H9 (cell line): ENCODE results near the gene GPATCH1. TPM values are rescaled to one million over a fixed set of nuclear protein-coding genes. Genes with fewer than 3 reads are reported as not detected.

Experiments used
- DNase-seq: peaks from one replicate; pipeline ENCODE4 v3.0.0-alpha.2; 2017
- H2AFZ ChIP-seq: one replicate; pipeline ENCODE4 v1.6.1; 2013; ENCODE audit warnings: mild to moderate bottlenecking, low read length, control low read depth, moderate library complexity
- H2AK5ac ChIP-seq: 2 replicates; pipeline ENCODE4 v1.6.1; 2013; ENCODE audit warnings: low read length, control low read depth, mixed read lengths; ENCODE audit not compliant: insufficient read length
- H2BK120ac ChIP-seq: one replicate; pipeline ENCODE4 v1.6.1; 2013; ENCODE audit warnings: low read depth, mild to moderate bottlenecking, low read length, control low read depth, inconsistent platforms; ENCODE audit not compliant: poor library complexity, severe bottlenecking
- H2BK12ac ChIP-seq: 2 replicates; pipeline ENCODE4 v1.6.1; 2013; ENCODE audit warnings: low read length, control low read depth, mixed read lengths, low read depth; ENCODE audit not compliant: insufficient read length
- H2BK15ac ChIP-seq: 2 replicates; pipeline ENCODE4 v1.6.1; 2013; ENCODE audit warnings: low read depth, low read length, control low read depth
- H2BK20ac ChIP-seq: one replicate; pipeline ENCODE4 v1.6.1; 2013; ENCODE audit warnings: low read depth, mild to moderate bottlenecking, low read length, control low read depth, inconsistent platforms; ENCODE audit not compliant: poor library complexity, severe bottlenecking
- H2BK5ac ChIP-seq: 2 replicates; pipeline ENCODE4 v1.6.1; 2013; ENCODE audit warnings: low read length, control low read depth, mixed read lengths; ENCODE audit not compliant: insufficient read length
- H3K14ac ChIP-seq: 2 replicates; pipeline ENCODE4 v1.6.1; 2013; ENCODE audit warnings: low read length, control low read depth; ENCODE audit not compliant: insufficient read depth
- H3K18ac ChIP-seq: 2 replicates; pipeline ENCODE4 v1.6.1; 2013; ENCODE audit warnings: low read depth, mild to moderate bottlenecking, mixed read lengths, low read length, control low read depth; ENCODE audit not compliant: insufficient read length
- H3K23ac ChIP-seq: 2 replicates; pipeline ENCODE4 v1.6.1; 2013; ENCODE audit warnings: low read length, control low read depth, mixed read lengths, low read depth; ENCODE audit not compliant: insufficient read length
- H3K23me2 ChIP-seq: 2 replicates; pipeline ENCODE4 v1.6.1; 2013; ENCODE audit warnings: low read depth, mild to moderate bottlenecking, mixed read lengths, low read length, control low read depth; ENCODE audit not compliant: insufficient read length, poor library complexity, severe bottlenecking
- H3K27ac ChIP-seq: 2 replicates; pipeline ENCODE4 v1.5.1; 2013; ENCODE audit warnings: low read length, control low read depth, mixed read lengths, low read depth; ENCODE audit not compliant: insufficient read length
- H3K27me3 ChIP-seq: 2 replicates; pipeline ENCODE4 v1.6.1; 2013; ENCODE audit warnings: low read length, control low read depth, inconsistent platforms; ENCODE audit not compliant: insufficient read depth
- H3K4ac ChIP-seq: 2 replicates; pipeline ENCODE4 v1.6.1; 2013; ENCODE audit warnings: low read depth, mild to moderate bottlenecking, control low read depth, inconsistent platforms, low read length, moderate library complexity
- H3K4me1 ChIP-seq: 2 replicates; pipeline ENCODE4 v1.6.1; 2013; ENCODE audit warnings: low read length, control low read depth, inconsistent platforms; ENCODE audit not compliant: insufficient read depth
- H3K4me2 ChIP-seq: 2 replicates; pipeline ENCODE4 v1.6.1; 2013; ENCODE audit warnings: low read length, control low read depth, mixed read lengths; ENCODE audit not compliant: insufficient read length, insufficient read depth
- H3K56ac ChIP-seq: 2 replicates; pipeline ENCODE4 v1.6.1; 2013; ENCODE audit warnings: low read depth, mild to moderate bottlenecking, mixed read lengths, low read length, control low read depth; ENCODE audit not compliant: insufficient read length
- H3K79me1 ChIP-seq: 2 replicates; pipeline ENCODE4 v1.6.1; 2013; ENCODE audit warnings: low read depth, mild to moderate bottlenecking, moderate library complexity, low read length, control low read depth, inconsistent platforms; ENCODE audit not compliant: insufficient read depth, poor library complexity, severe bottlenecking
- H3K79me2 ChIP-seq: 2 replicates; pipeline ENCODE4 v1.6.1; 2013; ENCODE audit warnings: low read length, control low read depth, inconsistent platforms; ENCODE audit not compliant: insufficient read depth
- H3K9ac ChIP-seq: 2 replicates; pipeline ENCODE4 v1.6.1; 2013; ENCODE audit warnings: low read length, control low read depth, mixed read lengths; ENCODE audit not compliant: insufficient read length; ENCODE audit errors: extremely low read depth
- H3K9me3 ChIP-seq: one replicate; pipeline ENCODE4 v1.6.1; 2013; ENCODE audit warnings: low read depth, low read length, inconsistent platforms; ENCODE audit not compliant: control insufficient read depth
- H3T11ph ChIP-seq: one replicate; pipeline ENCODE4 v1.6.1; 2013; ENCODE audit warnings: mild to moderate bottlenecking, low read length, control low read depth, inconsistent platforms
- H4K20me1 ChIP-seq: one replicate; pipeline ENCODE4 v1.6.1; 2013; ENCODE audit not compliant: control insufficient read depth, insufficient read length, insufficient read depth
- H4K5ac ChIP-seq: 2 replicates; pipeline ENCODE4 v1.6.1; 2013; ENCODE audit warnings: low read depth, mild to moderate bottlenecking, mixed read lengths, low read length, control low read depth; ENCODE audit not compliant: insufficient read length
- H4K8ac ChIP-seq: replicated peaks from 2 replicates; pipeline ENCODE4 v1.6.1; 2013; ENCODE audit warnings: low read length, control low read depth, mixed read lengths, low read depth; ENCODE audit not compliant: insufficient read length
- H4K91ac ChIP-seq: 2 replicates; pipeline ENCODE4 v1.6.1; 2013; ENCODE audit warnings: low read depth, mild to moderate bottlenecking, moderate library complexity, mixed read lengths, low read length, control low read depth; ENCODE audit not compliant: insufficient read length
- H3K27ac Mint-ChIP-seq, 3 experiments: 2 replicates in 2 of 3; 3 replicates in 1 of 3; pipeline ENCODE4 v1.8.0; 2020 to 2021; ENCODE audit warnings: mixed read lengths in 3 of 3, mild to moderate bottlenecking in 1 of 3, moderate library complexity in 1 of 3
- H3K27me3 Mint-ChIP-seq: 2 replicates; pipeline ENCODE4 v1.8.0; 2021; ENCODE audit warnings: low read depth, mild to moderate bottlenecking, moderate library complexity, mixed read lengths
- H3K36me3 Mint-ChIP-seq, 3 experiments: 2 replicates in 2 of 3; 3 replicates in 1 of 3; pipeline ENCODE4 v1.8.0; 2020 to 2021; ENCODE audit warnings: low read depth in 3 of 3, mixed read lengths in 3 of 3; ENCODE audit not compliant: insufficient read depth in 1 of 3
- H3K4me1 Mint-ChIP-seq, 2 experiments: 2 replicates each; pipeline ENCODE4 v1.8.0; 2020; ENCODE audit warnings: mixed read lengths in 2 of 2
- H3K4me3 Mint-ChIP-seq, 2 experiments: 2 replicates in 1 of 2; 3 replicates in 1 of 2; pipeline ENCODE4 v1.8.0; 2020 to 2021; ENCODE audit warnings: mild to moderate bottlenecking in 2 of 2, mixed read lengths in 2 of 2, moderate library complexity in 1 of 2
- H3K9me3 Mint-ChIP-seq, 2 experiments: 2 replicates in 1 of 2; 3 replicates in 1 of 2; pipeline ENCODE4 v1.8.0; 2020; ENCODE audit warnings: mild to moderate bottlenecking in 2 of 2, mixed read lengths in 2 of 2, moderate library complexity in 1 of 2
- WGBS: extraction: QIAGEN DNeasy Blood & Tissue Kit; methylation state at CpG from one replicate; pipeline ENCODE4 v1.1.7; 2013; ENCODE audit warnings: missing lambda C conversion rate, low lambda C conversion rate, mixed read lengths; ENCODE audit not compliant: insufficient read length; ENCODE audit errors: extremely low coverage; 5-methylcytosine and 5-hydroxymethylcytosine counted together
- total RNA-seq: library from RNA; stranded (reverse); gene quantifications from 2 replicates; pipeline ENCODE4 v1.2.1, GENCODE V29; 2021
- TF ChIP-seq, protein P1 (sequence below): fragments of 200-600 bp; sonication (generic); conservative IDR thresholded peaks from 3 replicates; pipeline ENCODE4 v1.8.0; 2021; ENCODE audit warnings: antibody characterized with exemption, mild to moderate bottlenecking

GPATCH1 gene
- total RNA-seq, 1 experiment from 2014 or later: 11.7 TPM

DNA sequence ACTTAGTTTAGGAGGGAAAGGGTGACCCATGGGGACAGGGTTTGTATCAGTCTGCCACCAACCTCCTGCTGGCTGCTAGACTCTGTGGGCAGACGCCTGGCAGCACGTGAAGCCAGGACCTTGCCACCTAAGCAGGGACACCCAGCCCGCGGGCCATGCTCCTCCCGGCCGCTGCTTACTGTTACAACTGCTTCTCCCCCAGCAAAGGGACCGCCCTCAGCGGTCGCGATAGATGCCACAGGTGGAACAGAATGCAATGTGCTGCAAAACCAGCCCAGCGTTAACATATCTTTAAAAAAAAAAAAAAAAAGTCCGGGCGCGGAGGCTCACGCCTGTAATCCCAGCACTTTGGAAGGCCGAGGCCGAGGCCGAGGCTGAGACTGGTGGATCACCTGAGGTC lies 14.4 kb upstream of the GPATCH1 start:
- Histone ChIP-seq H3K4me1 (no peaks in the 10 kb centered on the region; the same call in 1 of the 2 replicates), H4K5ac (no peak overlapping the region), H3K56ac (no peak overlapping the region), H3K23ac (no peak overlapping the region), H3K14ac (no peak overlapping the region), H3K23me2 (peaks cover 18% of the 10 kb centered on the region), H2BK5ac (no peak overlapping the region), H3K9me3 (no peaks in the 10 kb centered on the region), H4K8ac (no peak overlapping the region), H3K79me2 (peaks cover 7% of the 10 kb centered on the region), H3K4me2 (no peak overlapping the region), H2BK12ac (no peak overlapping the region), H3K27ac (no peak overlapping the region), H2BK15ac (no peak overlapping the region), H3K4ac (no peak overlapping the region), H3K9ac (no peak overlapping the region), H2BK120ac (no peak overlapping the region), H3K18ac (no peak overlapping the region), H2AFZ (no peak overlapping the region), H2AK5ac (no peak overlapping the region), H4K91ac (no peak overlapping the region), H4K20me1 (no peaks in the 10 kb centered on the region), H3T11ph (no peak overlapping the region), H3K27me3 (no peaks in the 10 kb centered on the region), H3K79me1 (peaks cover 4% of the 10 kb centered on the region), H2BK20ac (no peak overlapping the region)
- Mint-ChIP-seq H3K27me3 (peaks cover 6% of the 10 kb centered on the region), H3K9me3 (no peaks in the 10 kb centered on the region), H3K27ac (no peak overlapping the region), H3K36me3 (no peaks in the 10 kb centered on the region), H3K4me3 (peak overlapping the region; percentile 36 to 70; a peak in 3 of 5 replicates), H3K4me1 (peaks cover 12 to 13% of the 10 kb centered on the region in 2 experiments)
- TF ChIP-seq, protein P1, sequence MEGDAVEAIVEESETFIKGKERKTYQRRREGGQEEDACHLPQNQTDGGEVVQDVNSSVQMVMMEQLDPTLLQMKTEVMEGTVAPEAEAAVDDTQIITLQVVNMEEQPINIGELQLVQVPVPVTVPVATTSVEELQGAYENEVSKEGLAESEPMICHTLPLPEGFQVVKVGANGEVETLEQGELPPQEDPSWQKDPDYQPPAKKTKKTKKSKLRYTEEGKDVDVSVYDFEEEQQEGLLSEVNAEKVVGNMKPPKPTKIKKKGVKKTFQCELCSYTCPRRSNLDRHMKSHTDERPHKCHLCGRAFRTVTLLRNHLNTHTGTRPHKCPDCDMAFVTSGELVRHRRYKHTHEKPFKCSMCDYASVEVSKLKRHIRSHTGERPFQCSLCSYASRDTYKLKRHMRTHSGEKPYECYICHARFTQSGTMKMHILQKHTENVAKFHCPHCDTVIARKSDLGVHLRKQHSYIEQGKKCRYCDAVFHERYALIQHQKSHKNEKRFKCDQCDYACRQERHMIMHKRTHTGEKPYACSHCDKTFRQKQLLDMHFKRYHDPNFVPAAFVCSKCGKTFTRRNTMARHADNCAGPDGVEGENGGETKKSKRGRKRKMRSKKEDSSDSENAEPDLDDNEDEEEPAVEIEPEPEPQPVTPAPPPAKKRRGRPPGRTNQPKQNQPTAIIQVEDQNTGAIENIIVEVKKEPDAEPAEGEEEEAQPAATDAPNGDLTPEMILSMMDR: no peak
- no CpG with 5 or more reads among the region's 18 CpGs for WGBS
- no peak for DNase-seq
